ENCODE results near the gene BBS7.

Gene BBS7

DNA sequence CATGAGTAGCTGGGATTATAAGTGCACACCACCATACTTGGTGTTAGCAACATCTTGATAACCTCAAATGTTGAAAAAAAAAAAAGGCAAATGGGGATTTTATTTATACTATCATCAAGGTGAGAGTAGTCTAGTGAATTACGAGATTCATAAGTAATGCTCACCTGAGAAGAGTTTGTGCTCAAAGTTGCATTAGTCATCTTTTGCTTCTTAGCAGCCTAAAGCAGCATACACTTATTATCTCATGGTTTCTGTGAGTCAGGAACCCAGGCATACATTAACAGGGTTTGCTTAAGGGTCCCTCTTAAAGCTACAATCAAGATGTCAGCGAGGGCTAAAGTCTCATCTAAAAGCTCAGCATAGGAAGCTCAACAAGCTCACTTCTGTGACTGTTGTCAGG is 77.3 kb downstream of the BBS7 start:
- DNase-seq (ENCODE audit: low spot score) (no peak), FAIRE-seq (no peak)

DNA sequence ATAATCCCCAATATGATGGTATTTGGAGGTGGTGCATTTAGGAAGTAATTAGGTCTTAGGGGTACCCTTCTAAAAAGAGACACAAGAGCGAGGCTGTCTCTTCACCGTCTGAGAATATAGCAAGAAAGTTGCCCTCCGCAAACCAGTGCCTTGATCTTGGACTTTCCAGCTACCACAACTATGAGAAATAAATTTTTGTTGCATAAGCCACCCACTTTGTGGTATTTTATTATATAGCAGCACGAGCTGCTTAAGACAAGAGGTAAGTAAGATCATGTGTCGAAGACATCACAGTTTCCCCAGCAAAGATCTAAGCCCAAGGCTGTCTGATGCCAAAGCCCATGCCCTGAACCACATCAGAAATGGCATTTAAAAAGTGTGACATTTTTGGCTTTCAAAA is 78.8 kb downstream of the BBS7 start:
- DNase-seq (ENCODE audit: low spot score) (peak; percentile 17), FAIRE-seq (no peak)

DNA sequence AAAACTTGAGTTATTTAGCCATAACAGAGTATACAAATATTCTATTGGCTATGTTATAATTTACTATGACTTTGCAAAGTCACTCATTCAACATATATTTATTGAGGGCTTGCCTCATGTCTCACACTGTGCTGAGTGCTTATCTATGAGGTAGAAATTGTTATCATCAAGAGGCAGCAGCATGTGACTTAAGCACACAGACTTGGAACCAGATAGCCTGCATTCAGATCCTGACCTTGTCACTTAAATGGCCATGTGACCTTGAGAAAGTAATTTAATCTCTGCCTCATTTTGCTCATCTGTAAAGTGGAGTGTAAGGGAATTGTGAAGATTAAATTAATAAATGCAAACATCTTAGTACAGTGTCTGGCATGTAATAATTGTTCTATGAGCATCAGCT is 79.3 kb downstream of the BBS7 start:
- no peak for FAIRE-seq
- DNase-seq (ENCODE audit: low spot score), result no peak

DNA sequence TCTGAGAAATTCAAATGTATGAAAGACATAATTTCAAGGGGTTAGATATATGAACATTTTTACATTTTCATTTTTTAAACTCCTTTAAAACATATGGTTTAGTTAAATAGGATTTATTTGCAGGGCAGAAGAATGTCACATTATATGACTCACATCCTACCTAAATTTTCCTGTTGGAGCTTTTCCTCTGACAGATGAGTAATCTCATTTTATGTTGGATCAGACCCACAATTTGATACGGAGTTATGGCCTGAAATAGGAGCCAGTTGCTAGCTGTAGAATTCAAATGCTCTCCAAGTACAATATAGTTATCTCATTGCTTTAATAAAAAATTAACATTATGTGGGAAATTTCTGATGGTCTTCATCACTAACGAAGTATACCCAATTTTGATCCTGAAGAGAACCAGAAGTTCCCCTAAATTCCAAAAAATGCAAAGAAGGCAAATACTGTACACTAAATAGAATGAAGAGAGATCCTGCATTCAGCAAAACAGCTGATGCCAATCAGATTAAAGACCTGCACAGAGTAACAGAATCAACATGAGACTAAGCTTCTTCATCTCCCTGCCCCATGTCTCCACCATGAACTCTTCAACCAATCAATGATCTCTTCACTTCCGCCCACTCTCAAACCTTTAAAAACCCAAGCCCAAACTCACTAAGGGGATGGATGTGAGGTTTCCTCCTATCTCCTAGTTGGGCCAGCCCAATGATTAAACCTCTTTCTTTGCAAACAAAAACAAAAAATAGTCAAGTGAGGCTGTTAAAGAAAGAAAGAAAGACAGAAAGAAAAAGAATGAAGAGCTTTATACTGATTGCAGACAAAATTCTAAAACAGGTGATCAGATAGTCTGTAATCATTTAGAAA is 80.1 kb downstream of the BBS7 start:
- peak; percentile 62 for DNase-seq (ENCODE audit: low spot score)
- peak; percentile 89 for FAIRE-seq

DNA sequence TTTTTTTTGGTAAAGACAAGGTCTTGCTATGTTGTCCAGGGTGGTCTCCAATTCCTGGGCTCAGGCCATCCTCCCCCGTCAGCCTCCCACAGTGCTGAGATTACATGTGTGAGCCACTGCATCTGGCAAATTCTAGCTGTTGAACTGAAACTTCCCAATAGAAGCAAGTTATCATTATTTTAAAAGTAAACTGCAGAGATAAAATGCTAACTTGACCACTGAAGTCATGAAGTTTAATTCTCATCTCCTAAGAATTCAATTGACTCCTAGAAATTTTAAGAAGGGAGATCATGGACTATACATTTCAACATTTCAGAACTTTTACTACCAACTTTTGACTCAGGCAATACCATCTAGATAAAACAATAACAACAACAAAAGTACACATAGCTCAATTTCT is 80.8 kb downstream of the BBS7 start:
- no peak for DNase-seq (ENCODE audit: low spot score)
- no peak for FAIRE-seq

DNA sequence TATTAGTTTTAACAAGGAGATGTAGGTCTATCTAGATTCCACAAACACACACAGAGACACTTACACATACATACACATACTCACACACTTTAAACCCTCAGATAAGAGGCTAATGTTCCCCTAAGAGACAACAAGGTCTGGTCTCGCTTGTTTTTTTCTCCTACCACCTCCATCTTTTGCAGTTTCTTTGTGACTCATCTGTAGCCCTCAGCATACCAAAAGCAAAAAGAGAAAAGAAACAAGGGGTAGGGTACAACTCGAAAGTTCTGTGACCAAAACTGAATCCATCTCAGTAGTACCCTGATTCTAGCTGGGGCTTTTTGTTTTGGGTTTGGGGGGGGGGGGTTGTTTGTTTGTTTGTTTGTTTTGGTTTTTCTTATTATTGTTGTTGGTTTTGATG is 81.4 kb downstream of the BBS7 start:
- no peak for FAIRE-seq

DNA sequence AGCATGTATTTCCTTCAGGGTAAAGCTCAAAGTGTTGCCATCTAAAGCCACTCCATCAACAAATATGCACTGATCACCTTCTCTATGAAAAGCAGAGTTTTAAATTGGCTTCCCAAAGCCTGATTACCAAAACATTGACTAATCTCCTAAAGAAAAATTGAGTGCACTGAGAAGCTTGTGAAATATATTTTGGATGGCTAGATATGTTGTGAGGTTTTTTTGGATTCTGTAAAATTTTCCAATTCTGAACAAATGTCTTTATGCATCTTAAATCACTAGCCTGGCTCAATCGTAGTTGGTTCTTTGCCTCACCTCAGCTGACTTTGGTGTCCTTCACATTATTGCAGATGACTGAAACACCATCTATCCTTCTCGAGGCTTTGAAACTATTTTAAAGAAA is 84.1 kb downstream of the BBS7 start:
- DNase-seq (ENCODE audit: low spot score), result no peak
- FAIRE-seq, result no peak

More for the DNA sequence above, 81.4 kb downstream of the BBS7 start:
- DNase-seq (ENCODE audit: low spot score), result no peak

DNA sequence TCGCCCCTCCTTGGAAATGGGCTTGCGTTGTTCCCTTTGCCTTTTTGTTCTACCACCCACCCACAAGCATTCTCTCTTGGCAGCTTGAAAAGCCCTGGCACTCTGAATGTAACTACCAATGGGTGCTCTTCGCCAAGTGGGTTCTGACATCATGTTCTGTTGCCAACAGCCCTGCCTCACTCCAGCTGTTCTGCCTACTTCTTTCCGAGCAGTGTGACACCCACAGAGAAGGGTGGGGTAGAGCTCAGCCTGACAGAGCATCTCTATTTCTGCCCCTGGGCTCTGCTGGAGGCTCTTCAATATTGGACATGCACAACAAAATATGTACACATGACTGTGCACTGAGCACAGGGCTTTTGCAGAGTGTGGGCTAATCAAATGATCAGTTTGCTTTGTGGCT is 84.8 kb downstream of the BBS7 start:
- no peak for FAIRE-seq

DNA sequence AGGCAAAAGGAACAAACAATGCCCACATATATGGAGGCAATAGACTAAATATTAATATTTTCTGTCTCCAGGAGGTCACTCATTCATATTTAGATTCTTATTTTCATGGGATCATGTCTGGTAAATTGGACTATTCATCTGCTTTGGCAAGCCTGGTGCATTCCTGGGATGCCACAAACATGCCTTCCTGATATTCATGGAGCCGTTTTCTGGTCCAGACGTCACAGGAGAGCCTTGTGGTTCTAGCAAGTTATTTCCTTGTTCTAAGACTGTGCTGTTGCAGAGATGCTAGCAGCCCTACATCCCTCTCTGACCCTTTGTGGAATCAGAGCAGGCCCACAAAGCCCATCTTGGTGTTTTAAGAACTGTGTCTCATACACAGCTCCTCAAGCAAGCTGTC is 85.3 kb downstream of the BBS7 start:
- FAIRE-seq, result peak; percentile 54
- DNase-seq (ENCODE audit: low spot score), result peak; percentile 77

More for the DNA sequence above, 84.8 kb downstream of the BBS7 start:
- DNase-seq (ENCODE audit: low spot score), result no peak

DNA sequence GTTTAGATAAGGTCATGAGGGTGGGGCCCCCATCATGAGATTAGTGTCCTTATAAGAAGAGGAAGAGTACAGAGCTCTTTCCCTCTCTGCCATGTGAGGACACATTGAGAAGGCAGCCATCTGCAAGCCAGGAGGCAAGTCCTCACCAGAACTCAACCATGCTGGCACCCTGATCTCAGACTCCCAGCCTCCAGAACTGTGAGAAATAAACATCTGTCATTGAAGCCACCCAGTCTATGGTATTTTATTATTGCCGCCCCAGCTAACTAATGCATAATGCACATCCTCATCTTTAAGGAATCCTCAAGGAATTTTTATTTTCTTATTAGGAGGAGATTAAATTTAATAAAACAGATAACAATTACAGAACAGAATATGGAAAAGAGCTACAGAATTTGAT is 85.9 kb downstream of the BBS7 start:
- no peak for DNase-seq (ENCODE audit: low spot score)

DNA sequence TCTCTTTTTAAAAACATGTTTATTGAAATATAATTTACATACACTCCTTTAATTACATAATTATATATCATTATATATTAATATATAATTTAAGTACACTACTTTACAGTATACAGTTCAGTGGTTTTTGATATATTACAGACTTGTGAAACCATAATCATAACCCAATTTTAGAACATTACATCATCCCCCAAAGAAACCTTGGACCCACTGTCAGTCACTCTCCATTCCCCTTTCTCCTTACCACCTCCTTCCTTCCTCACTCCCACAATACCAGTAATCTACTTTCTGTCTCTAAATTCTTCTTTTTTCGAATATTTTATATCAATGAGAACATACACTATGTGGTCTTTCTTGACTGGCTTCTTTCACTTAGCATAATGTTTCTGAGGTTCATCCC is 87.1 kb downstream of the BBS7 start:
- FAIRE-seq (no peak), DNase-seq (ENCODE audit: low spot score) (no peak)

More for the DNA sequence above, 85.9 kb downstream of the BBS7 start:
- FAIRE-seq, result no peak

DNA sequence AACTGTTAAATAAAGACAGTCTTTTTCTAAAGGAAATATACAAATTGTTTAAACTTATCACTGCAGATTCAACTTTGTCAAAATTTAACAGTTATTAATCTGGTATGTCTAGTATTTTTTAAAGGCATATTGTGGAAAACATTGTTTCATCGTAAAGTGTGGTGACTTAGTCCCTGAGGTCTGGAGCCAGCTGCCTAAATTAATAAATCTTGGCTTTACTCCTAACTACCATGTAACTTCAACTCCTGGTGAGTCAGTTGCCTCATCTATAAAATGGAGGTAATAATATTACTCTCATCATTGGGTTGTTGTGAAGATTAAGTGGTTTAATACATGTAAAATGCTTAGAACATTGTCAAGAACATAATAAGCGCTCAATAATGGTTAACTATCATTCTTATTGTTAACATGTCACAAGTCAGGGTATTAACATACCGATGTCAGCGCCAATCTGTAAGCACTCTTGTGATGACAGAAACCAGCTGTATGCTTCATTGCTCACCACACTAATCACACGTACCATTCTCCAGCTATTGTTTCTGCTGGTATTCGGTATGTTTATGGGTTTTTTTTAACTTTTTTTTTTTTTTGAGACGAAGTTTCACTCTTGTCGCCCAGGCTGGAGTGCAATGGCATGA is 91.2 kb downstream of the BBS7 start:
- DNase-seq (ENCODE audit: low spot score), result no peak
- FAIRE-seq, result no peak

DNA sequence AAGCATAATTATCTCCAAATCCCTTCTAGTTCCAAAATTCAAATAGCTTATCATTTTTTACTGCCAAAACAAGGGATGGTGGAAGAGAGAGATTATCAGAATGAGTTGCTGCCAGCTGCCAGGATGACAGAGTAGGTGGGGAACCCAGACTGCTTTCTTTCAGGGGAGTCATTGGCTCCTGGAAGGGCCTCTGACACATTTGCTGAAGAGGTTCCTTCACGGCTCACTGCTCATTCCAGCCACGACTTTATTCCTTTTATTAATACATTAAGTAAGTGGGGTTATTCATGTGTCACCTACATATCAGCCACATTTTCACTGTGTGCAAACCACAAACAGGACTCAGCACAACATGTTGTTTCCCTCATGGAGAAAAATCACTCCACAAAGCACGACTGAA is 92.6 kb downstream of the BBS7 start:
- DNase-seq (ENCODE audit: low spot score) (peak; percentile 82), FAIRE-seq (peak; percentile 93)

DNA sequence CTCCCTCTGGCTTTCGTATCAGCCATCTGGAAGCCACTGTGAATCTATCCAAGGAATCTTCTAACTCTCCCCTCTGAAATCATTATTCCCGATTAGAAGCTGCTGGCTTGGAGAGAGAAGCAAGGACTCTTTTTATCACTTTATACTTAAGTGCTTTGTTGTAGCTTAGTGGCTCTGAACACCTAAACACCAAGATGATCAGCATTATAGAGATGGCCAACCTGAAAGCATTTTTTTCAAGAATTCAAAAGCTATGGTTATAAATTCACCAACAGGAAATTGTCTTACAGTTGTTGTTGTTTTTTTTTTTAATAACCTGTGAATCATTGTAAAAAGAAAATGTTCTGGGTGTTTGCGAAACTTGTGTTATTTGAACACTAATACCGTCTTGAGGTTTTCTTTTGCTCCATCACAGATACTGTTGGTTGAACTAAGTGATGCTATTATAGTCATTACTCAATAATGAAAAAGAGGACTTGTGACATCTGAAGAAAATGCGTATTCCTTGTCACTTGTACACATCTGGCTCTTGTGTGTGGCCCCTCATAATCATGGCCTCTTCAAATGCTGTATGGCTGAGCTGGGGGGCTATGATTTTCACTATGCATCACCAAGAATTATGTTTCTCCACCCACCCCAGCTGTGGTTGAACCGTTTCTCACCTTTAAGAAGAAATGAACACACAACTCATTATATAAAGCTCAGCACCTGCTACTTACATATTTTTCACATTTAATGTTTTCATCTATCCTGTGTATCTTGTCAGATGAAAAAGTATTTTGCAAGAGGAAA is 93.5 kb downstream of the BBS7 start:
- FAIRE-seq (no peak), DNase-seq (ENCODE audit: low spot score) (no peak)

All from RCC 7860 (cell line).